Fibroblast of skin of abdomen (primary cell): Measurements from ENCODE around the gene THRB.

Source experiments
- DNase-seq: peaks from one replicate; pipeline ENCODE4 v3.0.0-alpha.2; 2013

Gene THRB

GRCh38 chr3:24373198-24373959 is 121.3 kb downstream of the THRB start:
- DNase-seq: no peak

GRCh38 chr3:24372559-24373197 is 122.0 kb downstream of the THRB start:
- no peak for DNase-seq

DNA sequence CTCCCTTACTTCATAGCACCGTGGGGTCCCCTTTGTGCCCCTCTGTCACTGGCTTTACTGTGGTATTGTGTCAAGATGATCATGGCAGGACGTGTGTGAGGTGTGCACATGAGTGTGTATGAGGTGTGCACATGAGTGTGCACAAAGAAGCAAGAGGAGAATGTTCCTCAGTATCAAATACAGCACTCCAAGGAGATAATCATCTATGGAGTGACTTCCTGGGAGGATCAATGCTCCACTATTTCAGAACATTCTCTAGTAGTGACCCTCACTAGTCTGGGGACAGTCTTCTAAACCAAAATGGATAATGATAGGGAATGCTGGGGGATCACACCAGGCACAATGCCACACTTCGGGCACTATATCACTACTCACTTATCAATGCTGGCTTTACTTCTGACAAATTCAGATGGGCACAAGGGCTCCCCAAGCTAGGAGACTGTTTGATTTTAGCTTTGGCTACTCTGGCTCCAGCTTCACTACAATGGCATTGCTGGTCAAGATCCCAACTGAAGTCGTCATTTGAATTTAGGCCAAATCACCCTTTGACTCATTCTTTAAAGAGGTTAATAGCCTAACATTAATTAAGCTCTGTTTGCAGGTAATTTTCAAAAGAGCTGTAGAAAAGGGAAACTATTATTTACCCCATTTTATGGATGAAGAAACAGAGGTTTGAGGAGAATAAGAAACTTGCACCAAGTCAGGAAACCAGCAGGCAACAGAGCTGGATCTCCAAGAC is 124.1 kb downstream of the THRB start:
- no peak for DNase-seq

DNA sequence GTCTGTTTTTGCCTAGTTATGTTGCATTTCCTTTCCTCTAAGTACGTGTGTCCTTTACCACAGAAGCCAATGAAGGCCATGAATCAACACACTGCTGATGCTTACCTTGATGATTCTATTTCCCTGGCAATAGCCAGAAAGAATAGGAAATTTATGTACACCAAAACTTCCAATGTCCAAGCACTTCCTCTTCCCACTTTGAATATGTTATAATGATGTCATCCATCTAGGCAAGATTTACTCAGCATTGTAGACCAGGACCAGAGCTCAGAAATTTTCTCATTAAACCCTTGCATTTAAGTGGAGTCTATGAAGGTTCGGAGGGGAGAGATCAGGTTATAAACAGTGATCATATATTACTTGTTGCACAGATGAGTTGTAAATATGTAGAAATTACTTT is 126.0 kb downstream of the THRB start:
- no peak for DNase-seq

GRCh38 chr3:24367664-24368264 is 126.9 kb downstream of the THRB start:
- no peak for DNase-seq

DNA sequence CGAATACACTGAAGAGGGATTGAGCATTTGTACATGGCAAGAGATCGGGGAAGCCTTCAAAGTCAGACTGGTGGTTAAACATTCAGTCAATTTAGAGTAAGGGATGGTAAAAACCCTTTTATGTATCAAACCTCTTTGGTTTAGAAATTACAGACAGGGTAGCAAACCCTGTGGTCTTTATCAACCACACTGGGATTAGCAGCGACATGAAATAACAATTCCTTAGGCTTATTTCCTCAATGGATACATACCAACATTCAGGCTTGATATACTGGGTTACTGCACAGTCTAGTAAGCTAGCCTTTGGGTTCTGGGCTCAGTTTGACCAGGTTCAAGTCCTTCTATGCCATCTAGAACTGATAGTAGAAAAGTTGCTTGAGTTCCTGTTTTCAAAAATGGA is 127.4 kb downstream of the THRB start:
- no peak for DNase-seq

GRCh38 chr3:24365168-24365567 is 129.5 kb downstream of the THRB start:
- DNase-seq: peak; percentile 62

- DNase-seq: no peak
These were observed 130.3 kb downstream of the THRB start for GRCh38 chr3:24364359-24364758.

GRCh38 chr3:24363242-24363641 is 131.4 kb downstream of the THRB start:
- no peak for DNase-seq

GRCh38 chr3:24361623-24362022 is 133.0 kb downstream of the THRB start:
- DNase-seq: no peak

DNA sequence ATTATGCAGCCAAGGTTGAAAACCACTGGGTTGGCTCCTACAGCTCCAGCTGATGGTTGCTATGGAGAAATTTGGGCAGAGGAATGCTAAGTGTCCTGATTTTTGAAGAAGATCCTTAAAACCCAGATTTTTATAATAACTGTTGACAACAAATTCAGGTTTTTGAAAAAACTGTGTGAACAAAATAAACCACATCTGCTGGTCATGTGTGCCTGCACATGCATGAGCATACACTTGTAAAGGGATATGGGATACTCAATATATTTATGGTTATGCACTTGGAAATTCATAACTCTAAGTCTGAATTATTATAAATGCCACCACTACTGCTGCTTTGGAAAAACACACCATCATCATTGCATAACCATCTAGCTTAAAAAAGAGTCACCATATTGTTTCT is 133.7 kb downstream of the THRB start:
- no peak for DNase-seq

DNA sequence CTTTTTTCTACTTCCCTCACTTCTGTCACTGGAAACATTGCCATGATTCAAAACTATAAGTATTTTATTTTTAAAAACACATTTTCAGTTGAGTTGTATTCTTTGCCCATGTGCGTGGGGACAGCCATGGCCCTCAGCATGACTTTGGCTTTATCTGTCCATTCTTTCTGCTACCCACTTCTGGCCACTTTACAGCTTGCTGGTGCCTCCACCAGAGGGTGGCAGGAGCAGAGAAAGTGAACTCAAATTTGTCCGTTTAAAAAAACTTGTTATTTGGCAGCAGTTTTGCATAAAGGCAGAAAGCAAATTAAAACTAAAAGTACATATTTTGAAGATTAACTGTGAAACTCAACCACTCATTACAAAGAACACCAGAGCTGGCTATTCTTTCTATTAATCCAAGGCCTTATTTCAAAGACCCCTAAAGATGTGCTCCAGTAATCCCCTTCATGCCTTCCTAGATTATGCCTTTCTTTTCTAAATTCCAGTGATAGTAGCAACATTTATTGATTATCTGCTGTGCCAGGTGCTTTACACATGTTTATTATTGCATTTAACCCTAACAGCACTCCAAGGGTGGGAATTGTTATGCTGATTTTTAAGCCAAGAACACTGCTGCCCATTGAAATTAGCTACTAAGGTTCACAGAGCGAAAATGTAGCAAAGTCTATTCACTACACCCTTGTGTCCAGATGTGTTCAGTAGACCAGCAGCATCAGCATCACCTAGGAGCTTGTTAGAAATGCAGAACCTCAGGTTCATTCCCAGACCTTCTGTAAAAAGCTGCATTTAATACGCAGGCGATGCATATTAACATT is 134.8 kb downstream of the THRB start:
- DNase-seq: no peak

DNA sequence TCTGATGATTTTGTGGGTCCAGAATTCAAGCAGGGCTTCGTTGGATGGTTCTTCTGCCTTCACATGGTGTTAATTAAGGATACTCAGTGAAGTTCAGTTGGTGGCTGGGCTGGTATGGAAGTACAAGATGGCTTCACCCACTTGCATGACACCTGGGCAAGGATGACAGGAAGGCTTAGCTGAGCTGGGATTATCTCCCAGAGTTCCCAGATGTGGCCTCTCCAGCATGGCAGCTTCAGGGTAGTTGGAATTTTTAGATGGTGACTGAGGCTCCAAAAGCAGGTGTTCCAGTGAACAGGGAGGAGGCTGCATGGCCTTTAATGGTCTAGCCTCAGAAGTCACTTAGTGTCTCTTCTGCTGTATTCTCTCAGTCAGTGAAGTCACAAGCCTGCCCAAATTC is 135.5 kb downstream of the THRB start:
- DNase-seq: no peak

DNA sequence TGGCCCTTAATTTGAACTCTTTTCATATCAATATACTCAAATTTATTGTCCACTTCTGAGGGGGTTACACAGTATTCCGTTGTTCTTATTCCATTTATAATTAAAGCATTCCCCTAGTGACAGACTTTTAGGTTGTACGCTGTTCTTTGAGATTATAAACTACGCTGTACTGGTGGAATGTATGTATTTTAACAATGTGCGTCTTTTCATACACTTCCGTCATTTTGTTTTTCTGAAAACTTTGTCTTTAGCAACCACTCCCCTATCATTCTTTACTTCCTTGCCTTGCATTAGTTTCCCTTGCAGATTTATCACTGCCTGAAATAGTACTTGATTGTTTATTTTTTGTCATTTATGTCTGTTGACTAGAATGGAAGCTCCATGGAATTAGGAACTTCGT is 137.0 kb downstream of the THRB start:
- no peak for DNase-seq

- DNase-seq: no peak
These were observed 138.8 kb downstream of the THRB start for GRCh38 chr3:24355806-24356205.

DNA sequence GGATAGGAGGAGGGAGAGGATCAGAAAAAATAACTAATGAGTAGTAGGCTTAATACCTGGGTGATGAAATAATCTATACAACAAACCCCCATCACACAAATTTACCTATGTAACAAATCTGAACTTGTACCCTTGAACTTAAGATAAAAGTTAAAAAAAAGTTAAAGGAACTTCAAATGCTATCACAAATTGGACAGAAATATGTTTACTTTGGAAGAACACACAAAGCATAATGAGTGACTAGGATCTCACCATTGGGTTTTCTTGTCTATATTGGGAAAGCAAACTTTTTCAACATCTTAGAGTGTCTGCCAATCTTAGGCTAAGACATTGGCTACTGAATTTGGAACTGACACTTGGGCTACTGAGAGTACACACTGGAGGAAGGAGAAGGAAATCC is 140.4 kb downstream of the THRB start:
- DNase-seq: no peak

- DNase-seq: no peak
These were observed 141.6 kb downstream of the THRB start for GRCh38 chr3:24352893-24353553.

DNA sequence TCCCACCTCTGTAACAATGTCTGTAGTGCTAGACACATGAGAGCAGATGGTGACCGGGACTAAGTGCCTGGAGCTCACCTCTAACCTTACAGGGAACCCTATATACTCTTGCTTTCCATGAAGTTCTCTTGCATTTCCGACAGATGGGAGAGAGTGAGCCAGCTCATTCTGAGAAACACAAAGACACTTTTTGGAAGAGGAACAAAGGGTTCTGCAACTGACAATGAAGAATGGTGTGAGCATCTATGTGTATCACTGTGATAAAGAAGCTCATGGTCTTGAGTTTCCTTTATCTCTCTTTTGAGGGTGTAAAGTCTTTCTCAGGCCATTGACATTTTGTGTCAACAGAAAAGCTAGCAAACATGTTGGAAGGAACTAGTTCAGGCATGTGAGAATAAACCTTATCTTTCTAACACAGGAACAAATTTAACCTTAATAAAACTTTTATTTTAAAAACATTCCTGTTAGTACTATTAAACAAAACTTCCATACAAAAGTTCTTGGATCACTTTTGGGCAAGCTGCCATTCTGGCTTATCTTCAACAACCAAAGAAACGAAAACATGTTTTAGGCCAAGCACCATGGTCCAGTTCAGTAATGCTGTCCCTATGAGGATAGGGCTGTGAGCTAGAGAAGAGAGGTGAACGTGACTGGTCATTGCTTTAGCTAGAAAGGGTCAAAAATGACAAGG is 142.7 kb downstream of the THRB start:
- no peak for DNase-seq

- DNase-seq: no peak
These were observed 145.2 kb downstream of the THRB start for GRCh38 chr3:24349367-24350019.

DNA sequence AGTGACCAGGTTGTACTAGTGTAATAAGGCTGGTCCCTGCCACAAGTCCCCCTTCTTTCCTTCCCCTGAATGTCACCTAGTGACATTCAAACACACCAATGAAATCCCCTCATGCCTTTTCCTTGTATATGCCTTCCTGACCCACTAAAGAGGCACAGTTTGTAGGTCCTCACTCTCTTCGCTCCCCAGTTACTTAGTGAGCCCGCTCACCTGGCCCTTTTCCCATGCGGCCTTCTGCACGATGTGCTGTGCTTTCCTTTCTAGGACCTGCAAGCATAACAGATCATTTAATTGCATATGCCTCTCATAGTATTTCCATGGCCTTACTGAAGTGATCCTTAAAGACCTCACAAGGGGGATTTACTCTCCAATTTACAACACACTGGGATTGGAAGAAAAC is 146.3 kb downstream of the THRB start:
- DNase-seq: no peak
